GM23338 (cell line): ENCODE results near the gene EVI5. TPM values are rescaled to one million over a fixed set of nuclear protein-coding genes. Genes with fewer than 3 reads are reported as not detected.

ENCODE experiments used
- ATAC-seq: fragments of 200-7000 bp; cut with Tn5 transposase; 3 replicates; pipeline ENCODE4 v1.9.1; 2020
- DNase-seq: peaks from one replicate; pipeline ENCODE4 v3.0.0-alpha.2; 2015; ENCODE audit warnings: low spot score
- H2AFZ ChIP-seq: fragments of 200-600 bp; sonication (generic); 2 replicates; pipeline ENCODE4 v1.8.0; 2016; ENCODE audit warnings: antibody characterized with exemption, mild to moderate bottlenecking, moderate library complexity
- H3F3A ChIP-seq: fragments of 200-600 bp; sonication (generic); replicated peaks from 2 replicates; pipeline ENCODE4 v1.8.0; 2017; ENCODE audit warnings: antibody characterized with exemption, mixed run types, low read depth
- H3K27ac ChIP-seq: fragments of 200-600 bp; sonication (generic); 2 replicates; pipeline ENCODE4 v1.6.1; 2016; ENCODE audit warnings: low read depth
- H3K27me3 ChIP-seq: fragments of 200-600 bp; sonication (generic); 2 replicates; pipeline ENCODE4 v1.8.0; 2016; ENCODE audit warnings: mild to moderate bottlenecking, mixed run types, moderate library complexity; ENCODE audit not compliant: insufficient read depth
- H3K36me3 ChIP-seq: fragments of 200-600 bp; sonication (generic); 2 replicates; pipeline ENCODE4 v1.8.0; 2016; ENCODE audit warnings: mild to moderate bottlenecking; ENCODE audit not compliant: insufficient read depth
- H3K4me1 ChIP-seq: fragments of 200-600 bp; sonication (generic); 2 replicates; pipeline ENCODE4 v1.8.0; 2016; ENCODE audit warnings: mild to moderate bottlenecking, moderate library complexity; ENCODE audit not compliant: insufficient read depth
- H3K4me2 ChIP-seq: fragments of 200-600 bp; sonication (generic); 2 replicates; pipeline ENCODE4 v1.7.1; 2017; ENCODE audit warnings: mixed run types
- H3K4me3 ChIP-seq: fragments of 200-600 bp; sonication (generic); 2 replicates; pipeline ENCODE4 v1.6.1; 2016; ENCODE audit warnings: mixed run types
- H3K79me2 ChIP-seq: fragments of 200-600 bp; sonication (generic); replicated peaks from 2 replicates; pipeline ENCODE4 v1.8.0; 2017; ENCODE audit warnings: mild to moderate bottlenecking; ENCODE audit not compliant: insufficient read depth
- H3K9me2 ChIP-seq: fragments of 200-600 bp; sonication (generic); 2 replicates; pipeline ENCODE4 v1.8.0; 2017; ENCODE audit not compliant: insufficient read depth
- H4K20me1 ChIP-seq: fragments of 200-600 bp; sonication (generic); replicated peaks from 2 replicates; pipeline ENCODE4 v1.8.0; 2017; ENCODE audit warnings: mild to moderate bottlenecking; ENCODE audit not compliant: insufficient read depth
- H3K27ac Mint-ChIP-seq: 2 replicates; pipeline ENCODE4 v1.8.0; 2020; ENCODE audit warnings: inconsistent platforms, mild to moderate bottlenecking, moderate library complexity, mixed read lengths
- H3K27me3 Mint-ChIP-seq: 3 replicates; pipeline ENCODE4 v1.8.0; 2022; ENCODE audit warnings: low read depth, mild to moderate bottlenecking, moderate library complexity, mixed read lengths, inconsistent platforms; ENCODE audit not compliant: insufficient read depth, poor library complexity
- H3K36me3 Mint-ChIP-seq: 3 replicates; pipeline ENCODE4 v1.8.0; 2021; ENCODE audit warnings: low read depth, mild to moderate bottlenecking, inconsistent platforms, moderate library complexity, mixed read lengths
- H3K4me1 Mint-ChIP-seq: 3 replicates; pipeline ENCODE4 v1.8.0; 2020; ENCODE audit warnings: mild to moderate bottlenecking, inconsistent platforms, mixed read lengths
- H3K4me3 Mint-ChIP-seq: 3 replicates; pipeline ENCODE4 v1.8.0; 2021; ENCODE audit warnings: moderate library complexity, mild to moderate bottlenecking, inconsistent platforms, mixed read lengths
- H3K9me3 Mint-ChIP-seq: 3 replicates; pipeline ENCODE4 v1.8.0; 2020; ENCODE audit warnings: moderate library complexity, mild to moderate bottlenecking, inconsistent platforms, mixed read lengths
- CREB1 ChIP-seq: fragments of 250-450 bp; sonication (Bioruptor Pico); IDR thresholded peaks from 2 replicates; pipeline ENCODE4 v1.5.0; 2020; ENCODE audit warnings: low read depth, mild to moderate bottlenecking, moderate library complexity
- CTCF ChIP-seq, 2 experiments: fragments of 200-600 bp in 1 of 2; sonication (generic) in 1 of 2; conservative IDR thresholded peaks; 2 replicates each; pipeline versions ENCODE4 v1.5.1 to v1.6.1; 2016 to 2017; ENCODE audit warnings: antibody characterized with exemption in 2 of 2, low read depth in 2 of 2, mild to moderate bottlenecking in 2 of 2, moderate library complexity in 1 of 2
- EZH2phosphoT487 ChIP-seq: fragments of 200-600 bp; sonication (generic); IDR thresholded peaks from one replicate; pipeline ENCODE4 v1.8.1; 2018; ENCODE audit warnings: antibody characterized with exemption; ENCODE audit not compliant: unreplicated experiment
- JUNB ChIP-seq: IDR thresholded peaks from one replicate; pipeline ENCODE4 v1.6.1; 2016; ENCODE audit warnings: antibody characterized with exemption; ENCODE audit not compliant: unreplicated experiment
- NANOG ChIP-seq: IDR thresholded peaks from 2 replicates; pipeline ENCODE4 v1.6.1; 2016; ENCODE audit warnings: antibody characterized with exemption, borderline replicate concordance
- POLR2AphosphoS5 ChIP-seq: IDR thresholded peaks from 2 replicates; pipeline ENCODE4 v1.6.1; 2016; ENCODE audit warnings: antibody characterized with exemption, low read depth
- REST ChIP-seq: IDR thresholded peaks from one replicate; pipeline ENCODE4 v1.6.1; 2018; ENCODE audit warnings: antibody characterized with exemption; ENCODE audit not compliant: unreplicated experiment
- STAT1 ChIP-seq: IDR thresholded peaks from one replicate; pipeline ENCODE4 v1.6.1; 2016; ENCODE audit warnings: antibody characterized with exemption; ENCODE audit not compliant: unreplicated experiment
- ZNF331 ChIP-seq: fragments of 250-450 bp; sonication (Bioruptor Pico); IDR thresholded peaks from 2 replicates; pipeline ENCODE4 v1.5.0; 2020; ENCODE audit warnings: low read depth, mild to moderate bottlenecking, moderate library complexity
- ZNF462 ChIP-seq: fragments of 250-450 bp; sonication (Bioruptor Pico); IDR thresholded peaks from 2 replicates; pipeline ENCODE4 v1.5.0; 2020; ENCODE audit warnings: mild to moderate bottlenecking, moderate library complexity
- polyA plus RNA-seq: library from polyadenylated mRNA; unstranded; fragments of >200 nt; fragmentation: Nextera tagmentation; extraction: Ambion mirVana; gene quantifications from 2 replicates; pipeline ENCODE4 v1.2.1, GENCODE V29; 2016
- total RNA-seq: library from RNA; depleted of rRNA; stranded (reverse); fragments of >200 nt; shearing (Covaris generic); gene quantifications from 2 replicates; pipeline ENCODE4 v1.2.3, GENCODE V29; 2014

Gene EVI5
- total and polyA plus RNA-seq, 2 experiments from 2014 or later, result 15.6 to 24.8 TPM

GRCh38 chr1:92461364-92462097, 323.4 kb downstream of the EVI5 start:
- H3K27ac ChIP-seq, result no peak overlapping the region
- H3K27me3 ChIP-seq, result no peaks in the 10 kb centered on the region
- ATAC-seq (no peak), DNase-seq (no peak)
- no peaks in the 10 kb centered on the region for H4K20me1 ChIP-seq
- TF ChIP-seq REST (no peak), EZH2phosphoT487 (no peak), STAT1 (no peak), JUNB (no peak), POLR2AphosphoS5 (no peak), ZNF331 (no peak), CREB1 (CRISPR knock-in tag) (no peak), CTCF (conservative IDR thresholded peaks at IDR 0.05; ENCODE audit: low read depth in 2 of 2) (no peak; a peak in 1 of 4 replicates), NANOG (no peak), ZNF462 (no peak)
- no peak overlapping the region for H2AFZ ChIP-seq
- Mint-ChIP-seq H3K4me1 (no peaks in the 10 kb centered on the region), H3K4me3 (no peak overlapping the region), H3K9me3 (no peaks in the 10 kb centered on the region), H3K36me3 (no peaks in the 10 kb centered on the region), H3K27ac (no peak overlapping the region), H3K27me3 (no peaks in the 10 kb centered on the region)
- H3K4me2 ChIP-seq, result no peak overlapping the region
- H3K4me3 ChIP-seq, result no peak overlapping the region
- H3F3A ChIP-seq, result no peaks in the 10 kb centered on the region
- no peaks in the 10 kb centered on the region for H3K4me1 ChIP-seq
- no peaks in the 10 kb centered on the region for H3K36me3 ChIP-seq
- H3K79me2 ChIP-seq, result no peaks in the 10 kb centered on the region
- H3K9me2 ChIP-seq, result no peaks in the 10 kb centered on the region
